GM18951 (cell line): Measurements from ENCODE around the gene SLC39A13.

ENCODE experiments used
- POLR2A ChIP-seq: IDR thresholded peaks from 4 replicates; pipeline ENCODE4 v1.6.1; 2011; ENCODE audit warnings: mild to moderate bottlenecking; ENCODE audit not compliant: insufficient read length, insufficient read depth; ENCODE audit errors: extremely low read depth
- in situ Hi-C: fragments of 300-500 bp; cut with MboI; formaldehyde crosslinking; loops from one replicate; pipeline ENCODE4 v1.12.0; 2022; ENCODE audit warnings: low sequenced_read_pairs, mixed read lengths, inconsistent platforms; ENCODE audit not compliant: unreplicated experiment

SLC39A13 gene

DNA sequence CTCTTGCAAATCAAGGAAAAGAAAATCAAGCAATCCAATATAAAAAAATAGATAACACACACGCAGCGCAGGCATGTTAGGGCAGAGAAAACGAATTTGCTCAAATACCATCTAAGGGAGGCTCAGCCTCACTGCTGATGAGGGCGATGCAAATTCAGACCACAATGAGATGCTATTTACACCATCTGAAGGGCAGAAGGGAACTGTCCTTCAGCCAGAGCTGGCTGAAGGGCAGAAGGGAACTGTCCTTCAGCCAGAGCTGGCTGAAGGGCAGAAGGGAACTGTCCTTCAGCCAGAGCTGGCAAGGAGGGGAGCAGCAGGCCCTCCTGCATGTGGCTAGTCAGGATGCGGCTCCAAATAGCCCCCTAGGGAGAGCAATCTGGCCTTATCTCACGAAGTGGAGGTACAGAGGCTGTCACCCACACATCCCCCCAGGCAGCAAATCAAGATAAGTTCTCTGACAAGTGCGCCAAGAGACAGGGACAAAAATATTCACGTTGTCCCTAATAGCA, 7.6 kb upstream of the SLC39A13 start:
- TF ChIP-seq POLR2A: peak; percentile 40
- in situ Hi-C loops: no loop called here

DNA sequence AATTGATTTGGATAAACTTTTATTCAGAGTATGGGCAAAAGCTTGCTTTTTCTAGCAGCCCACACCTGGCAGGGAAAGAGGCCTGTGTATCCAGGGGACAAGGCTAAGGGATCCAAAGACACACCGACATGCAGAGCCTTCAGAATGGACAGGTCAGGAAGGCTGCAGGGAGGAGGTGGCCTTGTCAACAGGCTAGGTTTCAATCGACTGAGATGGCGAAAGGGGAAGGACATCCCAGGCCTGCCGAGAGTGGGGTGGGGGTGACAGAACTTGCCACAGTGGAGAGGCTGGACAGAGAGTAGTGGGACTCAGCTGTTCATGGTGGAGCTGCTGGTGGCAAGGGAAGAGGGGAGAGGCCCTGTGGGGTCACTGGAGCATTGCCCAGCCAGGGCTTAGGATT, 5.3 kb upstream of the SLC39A13 start:
- in situ Hi-C loops: no loop called here
- TF ChIP-seq POLR2A: no peak

DNA sequence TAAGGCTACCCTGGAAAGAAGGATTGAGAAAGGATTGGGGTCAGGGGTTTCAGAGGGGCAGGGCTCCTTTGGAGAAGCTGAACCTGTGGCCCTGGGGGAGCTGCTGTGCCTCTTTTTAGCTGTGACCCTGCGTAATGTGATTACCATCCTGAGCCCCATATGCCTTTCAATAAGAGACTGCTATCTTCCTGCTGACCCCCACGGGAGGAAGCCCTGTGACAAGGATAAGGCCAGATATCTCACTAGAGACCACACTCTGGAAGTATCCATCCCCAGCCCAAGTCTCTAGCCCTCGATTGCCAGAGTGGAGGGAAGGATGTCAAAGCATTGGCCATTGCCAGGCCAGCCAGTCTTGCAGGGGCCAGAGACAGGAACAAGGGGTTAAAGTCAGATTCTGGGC, 4.8 kb upstream of the SLC39A13 start:
- in situ Hi-C loops: no loop called here
- TF ChIP-seq POLR2A: no peak

DNA sequence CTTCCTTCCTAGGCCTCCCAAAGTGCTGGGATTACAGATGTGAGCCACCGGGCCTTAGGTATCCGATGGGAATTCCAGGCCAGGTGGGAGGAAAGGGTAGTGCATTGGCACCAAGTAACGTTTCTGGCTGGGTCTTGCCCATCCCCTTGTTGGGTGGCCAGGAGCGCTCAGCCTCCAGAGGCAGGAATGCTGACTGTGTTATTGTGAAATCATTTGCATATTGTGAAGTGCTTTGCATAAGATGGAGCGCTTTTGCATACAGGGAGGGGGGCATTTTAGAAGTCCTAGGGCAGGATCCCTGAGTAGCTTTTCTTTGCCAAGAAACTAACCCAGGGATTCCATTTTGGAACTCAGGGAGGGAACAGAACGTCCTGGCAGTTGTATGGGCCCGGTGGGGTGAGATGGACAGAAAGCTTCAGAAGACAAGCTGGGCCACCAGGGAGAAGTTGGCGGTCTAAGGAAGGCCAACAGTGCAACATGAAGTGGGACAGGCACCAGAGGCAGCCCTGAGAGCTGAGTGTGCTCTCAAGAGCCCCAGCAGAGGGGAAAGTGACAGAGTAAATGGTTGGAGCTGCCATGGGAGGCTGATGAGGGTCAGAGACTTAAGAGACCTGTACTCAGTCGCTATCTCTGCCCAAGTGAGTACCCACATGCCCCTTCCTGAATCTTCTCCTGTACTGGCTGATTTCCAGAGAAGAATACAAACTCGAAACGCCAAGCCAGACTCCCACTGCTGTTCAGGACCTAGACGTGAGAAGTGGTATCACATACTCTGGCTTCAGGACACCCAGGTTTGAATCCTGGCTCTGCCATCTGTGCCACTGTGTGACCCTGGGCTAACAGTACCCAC, 1.3 kb upstream of the SLC39A13 start:
- no peak for TF ChIP-seq POLR2A
- in situ Hi-C loops: no loop called here

DNA sequence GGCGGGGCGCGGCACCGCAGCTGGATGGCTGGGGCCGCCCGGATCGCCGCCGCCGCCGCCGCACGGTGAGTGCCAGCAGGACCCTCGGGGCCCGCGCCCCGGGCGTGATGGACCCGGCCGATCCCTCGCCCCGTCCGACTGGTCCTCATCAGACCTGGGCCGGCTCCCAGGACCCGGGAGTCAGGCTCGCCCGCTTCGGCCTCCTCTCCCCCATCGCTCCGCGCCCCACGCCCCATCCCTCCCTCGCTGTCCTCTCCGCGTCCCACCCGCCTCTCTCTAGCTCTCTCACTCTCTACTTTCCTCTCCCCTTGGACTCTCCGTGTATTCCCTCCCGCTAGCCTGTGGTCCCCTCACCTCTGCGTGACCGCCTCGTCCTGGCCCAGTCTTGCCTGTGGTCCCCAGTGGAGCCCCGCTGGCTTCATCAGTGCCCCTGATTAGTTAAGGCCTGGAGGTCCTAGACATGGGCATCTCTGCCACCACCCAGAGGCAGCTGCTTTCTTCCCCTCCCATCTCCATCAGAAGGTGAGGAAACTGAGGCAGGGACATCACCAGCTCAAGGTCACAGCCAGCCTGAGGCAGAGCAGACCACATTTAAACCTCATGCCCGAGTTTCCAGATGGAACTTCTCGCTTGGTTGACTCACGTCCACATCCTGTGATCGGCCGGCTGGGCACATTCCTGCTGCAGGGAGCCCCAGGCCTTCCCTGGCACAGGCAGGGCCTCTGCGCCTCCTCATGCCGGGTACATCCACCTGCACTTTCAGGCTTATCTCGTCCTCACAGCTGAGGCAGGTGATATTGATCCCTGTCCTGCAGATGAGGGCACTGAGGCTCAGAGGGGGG, 429 bp downstream of the SLC39A13 start:
- TF ChIP-seq POLR2A: no peak
- in situ Hi-C loops: no loop called here

DNA sequence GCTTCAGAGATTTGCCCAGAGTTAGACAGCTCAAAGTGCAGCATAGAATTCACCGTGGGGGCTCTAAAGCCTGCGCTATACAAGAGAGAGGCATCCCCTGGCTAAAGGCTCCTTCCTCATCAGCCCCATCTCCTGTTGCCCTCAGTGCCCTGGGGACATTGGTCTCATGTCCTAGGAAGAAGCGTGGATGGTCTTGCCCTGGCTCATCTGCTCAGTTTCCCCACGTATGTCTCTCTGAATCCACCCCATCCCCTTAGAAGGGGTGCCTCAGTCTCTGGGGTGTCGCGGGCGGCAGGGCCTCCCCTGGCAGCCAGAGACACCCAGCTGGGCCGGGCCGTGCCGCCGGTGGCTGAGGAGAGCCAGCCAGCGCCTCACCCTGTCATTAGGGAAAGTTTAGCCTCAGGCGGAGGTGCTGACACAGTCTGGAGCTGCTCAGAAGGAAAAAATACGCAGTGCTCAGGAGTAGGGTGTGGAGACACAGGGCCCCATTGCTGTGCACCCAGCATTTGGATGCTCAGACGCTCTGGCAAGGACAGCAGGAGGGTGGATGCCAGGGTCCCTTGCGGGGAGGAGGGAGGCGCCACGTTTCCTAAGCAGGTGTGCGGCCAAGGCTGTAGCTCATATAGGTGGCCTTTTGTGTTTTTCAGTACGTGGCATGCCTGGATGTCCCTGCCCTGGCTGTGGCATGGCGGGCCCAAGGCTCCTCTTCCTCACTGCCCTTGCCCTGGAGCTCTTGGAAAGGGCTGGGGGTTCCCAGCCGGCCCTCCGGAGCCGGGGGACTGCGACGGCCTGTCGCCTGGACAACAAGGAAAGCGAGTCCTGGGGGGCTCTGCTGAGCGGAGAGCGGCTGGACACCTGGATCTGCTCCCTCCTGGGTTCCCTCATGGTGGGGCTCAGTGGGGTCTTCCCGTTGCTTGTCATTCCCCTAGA, 1.3 kb downstream of the SLC39A13 start:
- TF ChIP-seq POLR2A: no peak
- in situ Hi-C loops: no loop called here

DNA sequence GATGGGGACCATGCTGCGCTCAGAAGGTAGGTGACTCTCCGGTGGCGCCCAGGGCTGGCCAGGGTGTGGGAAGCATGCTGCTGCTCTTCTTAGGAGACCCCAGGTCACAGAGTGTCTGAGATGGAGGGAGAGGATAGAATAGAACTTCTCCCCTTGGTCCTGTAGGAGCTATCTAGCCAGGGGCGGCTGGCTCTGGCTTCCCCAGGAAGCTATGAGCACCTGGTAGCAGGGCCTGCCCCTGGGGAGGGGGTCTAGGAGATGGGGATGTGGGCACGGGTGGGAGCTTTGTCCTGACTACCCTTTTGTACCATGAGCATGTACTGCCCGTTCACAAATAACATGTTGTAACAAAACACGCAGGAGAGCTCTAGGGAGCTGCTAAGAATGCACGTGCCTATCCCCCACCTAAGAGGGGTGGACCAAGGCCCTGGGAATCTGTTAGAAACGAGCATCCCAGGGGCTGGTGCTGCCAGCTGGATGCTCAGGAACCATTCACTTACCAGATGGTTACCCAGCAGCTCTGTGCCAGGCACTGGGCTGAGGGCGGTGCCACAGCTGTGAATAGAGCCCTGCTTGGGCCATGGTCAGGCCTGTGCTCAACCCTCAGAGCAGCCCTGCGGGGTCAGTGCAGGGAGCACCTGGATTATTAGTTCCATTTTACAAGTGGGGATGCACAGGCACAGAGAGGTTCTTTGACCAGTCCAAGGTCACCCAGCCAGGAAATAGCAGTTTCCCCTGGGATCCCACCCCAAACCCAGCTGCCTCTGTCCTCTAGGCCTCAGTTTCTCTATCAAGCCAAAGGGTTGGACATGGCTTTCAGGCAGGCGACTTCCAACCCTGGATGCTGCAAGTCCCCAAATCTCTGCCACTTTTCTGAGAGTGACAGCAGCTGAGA, 2.2 kb downstream of the SLC39A13 start:
- in situ Hi-C loops: no loop called here
- TF ChIP-seq POLR2A: no peak

DNA sequence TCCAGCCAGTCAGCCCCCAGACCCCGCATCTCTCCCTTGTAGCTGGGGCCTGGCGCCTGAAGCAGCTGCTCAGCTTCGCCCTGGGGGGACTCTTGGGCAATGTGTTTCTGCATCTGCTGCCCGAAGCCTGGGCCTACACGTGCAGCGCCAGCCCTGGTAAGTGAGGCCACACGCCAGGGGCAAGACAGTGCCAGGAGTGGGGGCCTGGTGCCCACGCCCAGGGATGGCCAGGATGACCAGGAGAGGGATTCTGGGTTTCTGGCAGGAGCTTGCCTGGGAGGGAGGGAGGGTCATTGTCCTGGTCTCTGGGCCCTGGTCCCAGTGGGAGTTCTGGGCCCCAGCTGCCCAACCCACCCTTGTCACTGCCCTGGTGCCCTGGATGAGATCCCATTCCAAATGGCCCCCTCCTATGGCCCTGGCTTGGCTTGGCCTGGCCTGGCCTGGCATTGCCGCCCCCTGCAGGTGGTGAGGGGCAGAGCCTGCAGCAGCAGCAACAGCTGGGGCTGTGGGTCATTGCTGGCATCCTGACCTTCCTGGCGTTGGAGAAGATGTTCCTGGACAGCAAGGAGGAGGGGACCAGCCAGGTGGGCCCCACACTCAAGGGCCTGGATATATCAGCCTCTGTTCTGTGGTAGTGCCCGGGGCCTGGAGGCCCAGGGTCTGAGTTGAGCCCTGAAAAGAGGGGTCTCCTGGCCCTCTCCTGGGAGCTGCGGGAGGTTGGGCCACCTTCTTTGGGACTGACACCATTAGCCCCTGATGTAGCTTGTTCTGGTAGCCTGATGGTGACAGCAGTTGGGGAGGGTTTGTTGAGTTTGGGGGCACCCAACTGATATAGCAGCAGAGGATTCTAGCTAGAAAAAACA, 3.7 kb downstream of the SLC39A13 start:
- no peak for TF ChIP-seq POLR2A
- in situ Hi-C loops: no loop called here

DNA sequence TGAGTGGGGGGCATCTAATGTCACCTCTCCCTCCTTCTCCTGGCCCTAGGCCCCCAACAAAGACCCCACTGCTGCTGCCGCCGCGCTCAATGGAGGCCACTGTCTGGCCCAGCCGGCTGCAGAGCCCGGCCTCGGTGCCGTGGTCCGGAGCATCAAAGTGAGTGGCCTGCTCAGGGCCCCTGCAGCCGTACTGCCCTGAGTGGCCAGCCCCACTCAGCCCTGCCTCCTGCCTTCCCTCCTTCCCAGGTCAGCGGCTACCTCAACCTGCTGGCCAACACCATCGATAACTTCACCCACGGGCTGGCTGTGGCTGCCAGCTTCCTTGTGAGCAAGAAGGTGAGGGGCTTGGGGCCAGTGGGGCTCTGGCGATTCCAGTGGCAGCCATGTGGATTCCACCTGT, 5.0 kb downstream of the SLC39A13 start:
- TF ChIP-seq POLR2A: no peak
- in situ Hi-C loops: no loop called here

DNA sequence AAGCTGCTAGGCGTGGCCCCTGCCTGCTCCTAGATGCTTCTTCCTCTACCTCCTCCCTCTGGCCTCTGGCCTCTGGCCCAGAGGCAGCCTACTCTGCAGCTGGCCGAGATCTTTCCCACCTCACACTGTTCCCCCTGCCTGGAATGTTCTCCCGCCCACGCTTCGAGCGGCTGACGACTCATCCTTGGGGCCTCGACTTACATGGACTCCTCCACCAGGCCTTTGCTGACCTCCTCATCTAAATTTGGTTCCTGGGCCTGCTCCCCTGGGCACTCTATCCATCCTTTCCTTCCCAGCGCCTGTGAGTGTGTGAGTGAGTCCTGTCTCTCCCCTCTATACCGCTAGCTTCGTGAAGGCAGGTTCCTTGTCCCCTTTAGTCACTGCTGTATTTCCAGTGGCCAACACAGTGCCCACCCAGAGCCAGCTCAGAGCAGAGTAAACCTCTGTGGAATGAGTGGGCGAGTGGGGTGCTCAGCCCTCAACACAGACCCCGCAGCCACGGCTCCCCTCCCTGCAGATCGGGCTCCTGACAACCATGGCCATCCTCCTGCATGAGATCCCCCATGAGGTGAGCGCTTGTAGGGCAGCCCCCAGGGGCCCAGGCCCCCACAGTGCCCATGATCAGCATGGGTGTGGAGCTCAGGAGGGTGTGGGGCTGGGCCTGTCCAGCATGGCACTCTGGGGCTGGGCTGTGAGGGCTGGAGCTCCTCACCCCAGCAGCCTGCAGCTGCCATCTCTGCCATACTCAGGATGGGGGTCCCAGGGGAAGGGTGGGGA, 5.7 kb downstream of the SLC39A13 start:
- TF ChIP-seq POLR2A: no peak
- in situ Hi-C loops: no loop called here
